Colonic mucosa (tissue), 4 donors: ENCODE data around the gene RNF157. TPM values are rescaled to one million over a fixed set of nuclear protein-coding genes. Genes with fewer than 3 reads are reported as not detected.

Experiments
- DNase-seq: peaks from one replicate; pipeline ENCODE4 v3.0.0-alpha.2; 2020
- H3K27ac ChIP-seq: fragments of 200-600 bp; one replicate; pipeline ENCODE4 v1.8.0; 2021
- H3K27me3 ChIP-seq: fragments of 200-600 bp; one replicate; pipeline ENCODE4 v1.8.0; 2021
- H3K36me3 ChIP-seq: fragments of 200-600 bp; one replicate; pipeline ENCODE4 v1.8.0; 2021
- H3K4me1 ChIP-seq: fragments of 200-600 bp; one replicate; pipeline ENCODE4 v1.8.0; 2021; ENCODE audit warnings: mild to moderate bottlenecking
- H3K4me3 ChIP-seq: fragments of 200-600 bp; one replicate; pipeline ENCODE4 v1.8.0; 2021
- H3K9ac ChIP-seq, 2 donors: one replicate each; pipeline ENCODE4 v1.7.0; 2013; ENCODE audit warnings: control low read depth in 2 of 2, low read depth in 2 of 2, low read length in 2 of 2
- H3K9me3 ChIP-seq: fragments of 200-600 bp; one replicate; pipeline ENCODE4 v1.8.0; 2021
- CTCF ChIP-seq: fragments of 200-600 bp; IDR thresholded peaks from one replicate; pipeline ENCODE4 v1.8.0; 2022; ENCODE audit warnings: antibody characterized with exemption, mild to moderate bottlenecking
- intact Hi-C: fragments of 100-400 bp; cut with DNase I; formaldehyde crosslinking; loops from one replicate; pipeline ENCODE4 v1.14.1; 2022
- total RNA-seq, 2 donors: library from RNA; stranded (reverse); fragmentation: NEBNext Ultra II Directional in 1 of 2; extraction: Animal tissue kit (Norgen Biotek cat#: 25700) in 1 of 2; gene quantifications; one replicate each; pipeline ENCODE4 v1.2.1, GENCODE V29; 2021
- donor health status: healthy.
- donor health status: DM: no; HTN: no; CAD: no.
- donor health status: DM: no; HTN: no; CAD: no.

RNF157 gene
- total RNA-seq, 2 donors from 2014 or later: 23.7 to 30.2 TPM

- no peaks in the 10 kb centered on the region for H3K9me3 ChIP-seq
- DNase-seq: no peak
- no peak overlapping the region for H3K27ac ChIP-seq
- H3K36me3 ChIP-seq: no peaks in the 10 kb centered on the region
- H3K9ac ChIP-seq: no peak overlapping the region
- TF ChIP-seq CTCF: no peak
- H3K4me1 ChIP-seq: no peaks in the 10 kb centered on the region
- H3K4me3 ChIP-seq: no peak overlapping the region
- H3K27me3 ChIP-seq: no peaks in the 10 kb centered on the region
- intact Hi-C loops: no loop called here
Observed at GRCh38 chr17:76152591-76152990, 87.7 kb downstream of the RNF157 start.

GRCh38 chr17:76151896-76152454 lies 88.3 kb downstream of the RNF157 start:
- H3K4me3 ChIP-seq: no peak overlapping the region
- H3K9ac ChIP-seq: no peak overlapping the region
- H3K9me3 ChIP-seq: no peaks in the 10 kb centered on the region
- DNase-seq: no peak
- no peak overlapping the region for H3K27ac ChIP-seq
- H3K27me3 ChIP-seq: no peaks in the 10 kb centered on the region
- no peak for TF ChIP-seq CTCF
- no peaks in the 10 kb centered on the region for H3K4me1 ChIP-seq
- H3K36me3 ChIP-seq: no peaks in the 10 kb centered on the region
- intact Hi-C loops: no loop called here

GRCh38 chr17:76150712-76151622 lies 89.3 kb downstream of the RNF157 start:
- intact Hi-C loops: no loop called here
- Histone ChIP-seq H3K4me1 (no peaks in the 10 kb centered on the region), H3K9ac (no peak overlapping the region), H3K36me3 (no peaks in the 10 kb centered on the region), H3K4me3 (no peak overlapping the region), H3K9me3 (no peaks in the 10 kb centered on the region), H3K27me3 (no peaks in the 10 kb centered on the region), H3K27ac (no peak overlapping the region)
- no peak for TF ChIP-seq CTCF
- DNase-seq: no peak

GRCh38 chr17:76149214-76149613 lies 91.1 kb downstream of the RNF157 start:
- no peaks in the 10 kb centered on the region for H3K27me3 ChIP-seq
- TF ChIP-seq CTCF: no peak
- intact Hi-C loops: loop anchor here (5.0 kb wide), 1 partner anchor 33 kb away; no protein-coding TSS in a partner anchor
- no peak overlapping the region for H3K4me3 ChIP-seq
- H3K9ac ChIP-seq: no peak overlapping the region
- no peaks in the 10 kb centered on the region for H3K4me1 ChIP-seq
- no peaks in the 10 kb centered on the region for H3K36me3 ChIP-seq
- H3K27ac ChIP-seq: no peak overlapping the region
- H3K9me3 ChIP-seq: no peaks in the 10 kb centered on the region
- no peak for DNase-seq

- Histone ChIP-seq H3K27me3 (no peaks in the 10 kb centered on the region), H3K4me3 (no peak overlapping the region), H3K9ac (no peak overlapping the region), H3K36me3 (no peaks in the 10 kb centered on the region), H3K4me1 (no peaks in the 10 kb centered on the region), H3K27ac (no peak overlapping the region), H3K9me3 (no peaks in the 10 kb centered on the region)
- DNase-seq: no peak
- intact Hi-C loops: loop anchor here (5.0 kb wide), 1 partner anchor 34 kb away; no protein-coding TSS in a partner anchor
- no peak for TF ChIP-seq CTCF
Observed at GRCh38 chr17:76148015-76148326, 92.3 kb downstream of the RNF157 start.
